ENCODE measurements around the gene DQX1. TPM values are rescaled to one million over a fixed set of nuclear protein-coding genes. Genes with fewer than 3 reads are reported as not detected.

DQX1 gene
- total and polyA plus RNA-seq, 2 experiments from 2014 or later, result 4.0 TPM; not detected in 1

GRCh38 chr2:74535440-74535965, 9.5 kb upstream of the DQX1 start:
- no peak for TF ChIP-seq EZH2 (IDR thresholded peaks at IDR 0.05; ENCODE audit: borderline replicate concordance)
- no peak for TF ChIP-seq EZH2phosphoT487 (IDR thresholded peaks at IDR 0.05; ENCODE audit: low read depth, severe bottlenecking, unreplicated experiment)
- H3K4me3 ChIP-seq, result no peak overlapping the region
- H3K79me2 ChIP-seq, result peaks cover 7% of the 10 kb centered on the region
- H3K4me1 ChIP-seq (ENCODE audit: insufficient read depth), result no peaks in the 10 kb centered on the region
- DNase-seq (ENCODE audit: low spot score), result no peak
- WGBS (ENCODE audit: low lambda C conversion rate, missing lambda C conversion rate), result 97% methylated on average over 10 of the region's 10 CpGs
- no peaks in the 10 kb centered on the region for H3K9me2 ChIP-seq (replicated peaks; ENCODE audit: insufficient read depth)
- H4K20me1 ChIP-seq (ENCODE audit: insufficient read depth, poor library complexity, severe bottlenecking), result no peaks in the 10 kb centered on the region
- H2AFZ ChIP-seq, result no peak overlapping the region
- H3K4me2 ChIP-seq, result no peak overlapping the region
- no peaks in the 10 kb centered on the region for H3K36me3 ChIP-seq (replicated peaks; ENCODE audit: insufficient read depth, low read depth)
- no peak overlapping the region for H3K27ac ChIP-seq
- no peaks in the 10 kb centered on the region for H3K27me3 ChIP-seq
- no peaks in the 10 kb centered on the region for H3K9me3 ChIP-seq (ENCODE audit: low read depth)

GRCh38 chr2:74534411-74534810, 8.4 kb upstream of the DQX1 start:
- no peak overlapping the region for H2AFZ ChIP-seq
- TF ChIP-seq EZH2 (IDR thresholded peaks at IDR 0.05; ENCODE audit: borderline replicate concordance) (no peak), EZH2phosphoT487 (IDR thresholded peaks at IDR 0.05; ENCODE audit: low read depth, severe bottlenecking, unreplicated experiment) (no peak), CTCF (IDR thresholded peaks at IDR 0.05; ENCODE audit: poor library complexity) (no peak)
- no peaks in the 10 kb centered on the region for H3K9me3 ChIP-seq (ENCODE audit: low read depth)
- H3K79me2 ChIP-seq, result peaks cover 11% of the 10 kb centered on the region
- no peak overlapping the region for H3K4me2 ChIP-seq
- no peak overlapping the region for H3K27ac ChIP-seq
- WGBS (ENCODE audit: low lambda C conversion rate, missing lambda C conversion rate), result 94% methylated on average over 12 of the region's 12 CpGs
- H3K9me2 ChIP-seq (replicated peaks; ENCODE audit: insufficient read depth), result no peaks in the 10 kb centered on the region
- H3K27me3 ChIP-seq, result no peaks in the 10 kb centered on the region
- no peaks in the 10 kb centered on the region for H4K20me1 ChIP-seq (ENCODE audit: insufficient read depth, poor library complexity, severe bottlenecking)
- H3K4me3 ChIP-seq, result no peak overlapping the region
- no peaks in the 10 kb centered on the region for H3K36me3 ChIP-seq (replicated peaks; ENCODE audit: insufficient read depth, low read depth)
- DNase-seq (ENCODE audit: low spot score), result no peak
- no peaks in the 10 kb centered on the region for H3K4me1 ChIP-seq (ENCODE audit: insufficient read depth)

GRCh38 chr2:74533464-74533863, 7.4 kb upstream of the DQX1 start:
- Histone ChIP-seq H3K9me3 (ENCODE audit: low read depth) (no peaks in the 10 kb centered on the region), H4K20me1 (ENCODE audit: insufficient read depth, poor library complexity, severe bottlenecking) (peaks cover 2% of the 10 kb centered on the region), H3K4me3 (no peak overlapping the region), H3K79me2 (peaks cover 20% of the 10 kb centered on the region), H3K4me1 (ENCODE audit: insufficient read depth) (no peaks in the 10 kb centered on the region), H3K27me3 (no peaks in the 10 kb centered on the region), H3K36me3 (replicated peaks; ENCODE audit: insufficient read depth, low read depth) (no peaks in the 10 kb centered on the region), H3K27ac (no peak overlapping the region), H3K9me2 (replicated peaks; ENCODE audit: insufficient read depth) (no peaks in the 10 kb centered on the region), H3K4me2 (no peak overlapping the region), H2AFZ (no peak overlapping the region)
- DNase-seq (ENCODE audit: low spot score), result no peak
- TF ChIP-seq EZH2 (IDR thresholded peaks at IDR 0.05; ENCODE audit: borderline replicate concordance) (no peak), CTCF (IDR thresholded peaks at IDR 0.05; ENCODE audit: poor library complexity) (no peak), EZH2phosphoT487 (IDR thresholded peaks at IDR 0.05; ENCODE audit: low read depth, severe bottlenecking, unreplicated experiment) (no peak)
- WGBS (ENCODE audit: low lambda C conversion rate, missing lambda C conversion rate), result 95% methylated on average over 4 of the region's 4 CpGs

GRCh38 chr2:74532222-74532621, 6.2 kb upstream of the DQX1 start:
- H3K79me2 ChIP-seq, result peaks cover 32% of the 10 kb centered on the region
- TF ChIP-seq EZH2 (IDR thresholded peaks at IDR 0.05; ENCODE audit: borderline replicate concordance) (no peak), CTCF (IDR thresholded peaks at IDR 0.05; ENCODE audit: poor library complexity) (peak; percentile 45)

More at GRCh38 chr2:74532222-74532621, 6.2 kb upstream of the DQX1 start:
- Histone ChIP-seq H3K27ac (no peak overlapping the region), H3K9me2 (replicated peaks; ENCODE audit: insufficient read depth) (no peaks in the 10 kb centered on the region), H3K4me1 (ENCODE audit: insufficient read depth) (no peaks in the 10 kb centered on the region), H4K20me1 (ENCODE audit: insufficient read depth, poor library complexity, severe bottlenecking) (peaks cover 7% of the 10 kb centered on the region), H2AFZ (no peak overlapping the region), H3K9me3 (ENCODE audit: low read depth) (no peaks in the 10 kb centered on the region), H3K36me3 (replicated peaks; ENCODE audit: insufficient read depth, low read depth) (no peaks in the 10 kb centered on the region), H3K4me3 (no peak overlapping the region), H3K27me3 (no peaks in the 10 kb centered on the region), H3K4me2 (no peak overlapping the region)
- no peak for DNase-seq (ENCODE audit: low spot score)

Data from hepatocyte (in vitro differentiated cells).